CD4-positive, alpha-beta T cell treated with Interleukin-12 subunit alpha and Interleukin-12 subunit beta, for 1 hour (primary cell): ENCODE results near the gene NOS1AP.

Experiments
- DNase-seq: peaks from one replicate; pipeline ENCODE4 v3.0.0-alpha.2; 2020

NOS1AP gene

DNA sequence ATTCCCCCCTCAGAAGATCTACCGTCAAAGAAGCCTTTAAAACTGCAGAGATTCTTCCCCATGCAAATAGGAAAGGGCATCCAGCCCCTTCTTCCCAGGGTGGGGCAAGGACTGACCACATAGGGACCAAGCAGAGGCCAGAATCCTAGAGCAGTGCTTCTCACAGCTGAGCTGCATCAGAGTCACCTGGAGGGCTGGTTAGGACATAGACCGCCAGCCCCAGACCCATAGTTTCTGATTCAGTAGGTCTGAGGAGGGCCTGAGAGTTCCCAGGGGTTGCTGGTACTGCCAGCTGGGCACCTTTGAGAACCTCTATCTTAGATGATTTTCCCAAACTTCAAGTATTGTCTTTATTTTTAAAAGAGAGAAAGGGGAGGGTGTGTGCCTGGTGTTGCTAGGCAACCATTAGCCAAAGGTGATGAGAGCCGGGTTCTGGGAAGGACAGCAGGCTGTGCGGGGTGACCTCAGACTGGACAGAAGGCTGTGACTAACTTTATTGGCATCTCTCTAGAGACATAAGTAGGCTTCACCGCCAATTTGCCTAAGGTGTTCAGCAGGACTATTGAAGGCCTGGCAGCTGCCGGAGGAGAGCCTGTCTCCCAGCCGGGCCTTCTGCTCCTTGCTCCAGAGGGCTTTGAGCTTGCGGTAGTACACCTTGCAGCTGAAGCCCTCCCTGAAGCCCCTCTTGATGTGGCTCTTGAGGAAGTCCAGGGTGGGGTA, 304.2 kb downstream of the NOS1AP start:
- no peak for DNase-seq

DNA sequence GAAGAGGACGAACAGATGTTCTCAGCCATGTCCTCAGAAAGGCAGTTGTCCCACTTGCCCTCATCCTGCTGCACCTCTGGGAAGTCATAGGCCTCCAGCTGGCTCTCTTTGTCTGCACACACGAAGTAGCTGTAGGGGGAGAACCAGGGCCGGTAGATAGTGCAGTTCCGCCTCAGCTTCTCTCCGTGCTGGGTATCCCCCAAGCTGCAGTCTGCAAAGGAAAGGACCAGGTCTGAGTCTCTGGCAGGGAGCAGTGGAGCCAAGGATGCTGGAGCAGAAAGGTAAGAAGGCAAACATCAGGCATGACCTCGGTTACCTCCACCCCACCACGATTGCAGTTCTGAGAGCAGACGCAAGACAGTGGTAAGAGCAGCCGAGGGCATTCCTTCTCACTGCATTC, 304.9 kb downstream of the NOS1AP start:
- DNase-seq = no peak

GRCh38 chr1:162375463-162375862, 306.0 kb downstream of the NOS1AP start:
- DNase-seq = no peak

GRCh38 chr1:162376691-162377090, 307.2 kb downstream of the NOS1AP start, which contains the start of gene SPATA46:
TSS of gene SPATA46 (minus strand) at chr1:162376854. CDS start at chr1:162376790, 64 bp downstream.
- DNase-seq = no peak

GRCh38 chr1:162380061-162380846, 310.8 kb downstream of the NOS1AP start:
- no peak for DNase-seq

GRCh38 chr1:162381383-162381782, 311.9 kb downstream of the NOS1AP start, which contains the start of gene C1orf226:
TSS of gene C1orf226 (plus strand) at chr1:162381728. CDS start at chr1:162381902, 174 bp downstream.
- DNase-seq = no peak

GRCh38 chr1:162381941-162382750, 312.7 kb downstream of the NOS1AP start:
- DNase-seq = no peak

DNA sequence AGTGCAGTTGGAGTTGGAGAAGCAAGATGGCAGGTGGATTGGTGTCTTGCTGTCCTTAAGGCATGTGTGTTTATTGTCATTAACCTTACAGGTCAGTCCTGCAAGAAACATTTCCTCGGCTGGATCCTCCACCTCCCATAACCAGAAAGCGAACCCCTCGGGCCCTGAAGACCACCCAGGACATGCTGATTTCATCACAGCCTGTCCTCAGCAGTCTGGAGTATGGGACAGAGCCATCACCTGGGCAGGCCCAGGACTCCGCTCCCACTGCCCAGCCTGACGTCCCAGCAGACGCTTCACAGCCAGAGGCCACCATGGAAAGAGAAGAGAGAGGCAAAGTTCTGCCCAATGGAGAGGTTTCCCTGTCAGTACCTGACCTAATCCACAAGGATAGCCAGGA, 313.6 kb downstream of the NOS1AP start:
- no peak for DNase-seq

GRCh38 chr1:162383516-162383915, 314.0 kb downstream of the NOS1AP start:
- DNase-seq = no peak

DNA sequence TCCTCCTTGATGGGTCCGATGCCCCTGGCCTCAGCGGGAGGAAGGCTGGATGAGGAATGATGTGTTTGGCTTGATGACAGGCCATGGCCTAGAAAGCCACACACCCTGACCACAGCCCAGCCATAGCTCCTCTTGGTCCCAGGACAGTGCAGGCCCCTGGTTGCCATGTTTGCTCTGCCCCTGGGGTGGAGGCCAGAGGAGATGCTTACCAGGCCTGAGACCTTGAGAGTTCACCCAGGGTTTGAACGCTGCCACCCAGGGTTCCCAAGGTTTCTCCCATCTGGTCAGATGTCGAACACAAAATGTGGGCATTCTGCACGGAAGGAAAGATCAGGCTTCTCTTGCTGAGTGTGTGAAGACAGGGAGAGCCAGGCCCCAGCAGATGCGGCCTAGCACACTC, 314.6 kb downstream of the NOS1AP start:
- no peak for DNase-seq

- DNase-seq = no peak
Measured at GRCh38 chr1:162384601-162385279, 315.2 kb downstream of the NOS1AP start.

DNA sequence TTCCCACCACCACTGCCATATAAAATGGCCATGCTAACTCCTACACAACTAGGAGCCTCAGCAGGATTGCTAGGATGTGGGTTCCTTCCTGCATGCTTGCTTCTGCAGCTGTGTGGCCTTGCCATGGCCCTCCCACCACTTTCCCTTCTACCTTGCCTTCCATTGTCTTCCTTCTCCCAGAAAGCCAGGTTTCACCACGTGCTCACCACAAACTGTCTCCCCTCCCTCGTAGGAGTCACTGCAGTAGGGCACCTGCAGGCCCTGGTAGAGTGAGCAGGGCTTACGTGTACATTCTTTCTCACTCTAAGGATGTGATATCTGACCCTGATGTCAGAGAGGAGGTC, 315.8 kb downstream of the NOS1AP start:
- DNase-seq = no peak

- DNase-seq = no peak
Measured at GRCh38 chr1:162385702-162386101, 316.2 kb downstream of the NOS1AP start.

DNA sequence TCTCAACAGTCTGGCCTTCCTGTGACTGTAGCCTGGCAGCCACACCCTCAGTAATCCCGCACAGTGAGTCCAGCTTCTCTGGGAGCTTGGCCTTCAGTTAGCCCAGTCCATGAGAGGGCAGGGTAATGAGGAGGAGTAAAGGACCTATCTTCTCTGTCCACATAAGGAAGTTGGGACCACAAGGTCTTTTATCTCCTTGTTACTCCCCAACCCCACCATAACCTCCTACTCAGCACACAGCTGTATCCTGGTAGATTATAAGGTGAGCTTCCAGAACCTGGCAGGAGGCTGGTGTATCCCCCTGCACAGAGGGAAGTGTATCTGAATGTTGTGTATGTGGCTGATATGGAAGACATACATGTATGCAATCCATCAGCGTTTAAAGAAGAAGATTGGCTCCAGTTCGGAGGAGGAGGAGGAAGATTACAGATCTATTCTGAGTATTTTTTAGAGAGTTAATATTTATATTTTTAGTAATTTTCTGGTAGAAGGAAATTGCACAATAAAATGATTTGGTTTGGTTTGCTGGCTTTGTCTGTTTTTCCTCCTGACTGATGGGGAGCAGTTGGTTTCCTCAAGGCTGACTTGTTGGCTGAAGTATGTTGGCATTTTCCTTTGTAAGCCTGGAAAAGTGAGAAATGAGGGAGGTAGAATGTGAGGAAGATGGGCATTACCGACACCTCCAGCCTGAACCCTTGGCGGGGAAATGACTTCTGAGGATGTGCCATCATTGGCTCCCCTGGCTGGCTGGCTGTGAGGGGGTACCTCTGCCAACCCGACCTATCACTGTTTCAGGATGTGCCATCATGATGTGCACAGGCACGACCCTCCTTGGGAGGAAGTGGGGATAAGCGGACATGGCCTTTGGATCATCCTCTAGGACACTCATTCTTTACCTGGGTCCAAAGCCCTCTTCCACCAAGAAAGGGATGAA, 317.1 kb downstream of the NOS1AP start:
- no peak for DNase-seq

GRCh38 chr1:162387226-162388082, 318.0 kb downstream of the NOS1AP start:
- no peak for DNase-seq

- DNase-seq = no peak
Measured at GRCh38 chr1:162388083-162388594, 318.6 kb downstream of the NOS1AP start.

DNA sequence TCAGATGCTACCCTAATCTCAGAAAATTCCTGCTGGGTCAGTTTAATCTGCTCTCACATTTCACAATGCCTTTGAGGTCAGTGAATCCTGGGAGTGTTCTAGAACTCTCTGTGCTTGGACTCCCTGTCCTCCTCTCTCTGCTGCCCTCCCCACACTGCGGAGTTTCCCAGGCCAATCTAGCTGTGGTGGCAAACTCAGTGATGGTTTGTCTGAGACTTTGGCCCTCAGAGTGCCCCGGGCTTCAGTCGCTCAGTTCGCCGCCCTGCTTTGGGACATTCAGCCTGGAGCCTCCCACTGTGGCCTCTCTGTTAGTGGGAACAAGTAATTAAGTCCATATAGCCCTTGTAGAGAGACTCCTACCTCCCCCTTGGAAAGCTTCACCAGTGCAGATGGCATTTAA, 319.1 kb downstream of the NOS1AP start:
- no peak for DNase-seq

DNA sequence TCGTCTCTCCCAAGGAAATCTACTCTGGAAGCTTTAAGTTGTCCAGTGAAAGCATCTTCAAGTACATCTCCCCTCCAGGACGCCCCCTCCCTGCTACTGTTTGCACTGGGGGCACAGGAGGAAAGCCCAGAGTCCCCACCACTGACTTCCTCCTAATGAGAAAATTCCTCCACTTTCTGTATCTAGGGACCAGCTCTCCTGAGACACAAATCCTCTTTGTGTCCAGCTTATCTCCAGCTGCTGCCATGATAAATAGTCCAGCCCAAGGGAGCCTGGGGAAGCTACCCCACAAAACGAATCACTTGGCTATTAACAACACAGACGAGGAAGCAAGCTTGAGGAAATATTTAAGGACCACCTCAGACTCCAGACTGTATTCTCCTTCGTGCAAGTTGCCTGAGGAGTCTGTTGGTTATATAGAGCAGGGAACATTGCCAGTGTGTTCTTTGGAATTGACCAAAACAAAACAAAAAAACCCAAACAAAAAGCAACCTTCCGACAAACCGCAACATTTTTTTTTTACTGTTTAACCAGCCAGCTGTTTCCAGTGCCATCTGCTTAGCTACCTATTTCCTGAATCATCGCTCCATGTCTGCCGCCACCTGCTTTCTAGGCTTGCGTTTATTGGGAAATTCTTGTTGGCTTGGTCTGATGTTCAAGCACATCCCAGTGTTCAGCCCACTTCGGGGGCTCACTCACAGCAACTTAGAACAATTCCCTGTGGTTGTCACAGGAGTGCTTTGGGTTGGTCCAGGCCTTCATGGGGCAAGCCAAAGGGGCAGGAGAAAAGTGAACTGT, 319.7 kb downstream of the NOS1AP start:
- DNase-seq = no peak

- no peak for DNase-seq
Measured at GRCh38 chr1:162389971-162390370, 320.5 kb downstream of the NOS1AP start.
